Body of pancreas (tissue), 4 donors: ENCODE results near the gene ESPN. TPM values are rescaled to one million over a fixed set of nuclear protein-coding genes. Genes with fewer than 3 reads are reported as not detected.

Experiments
- ATAC-seq: fragments of 150-250 bp; one replicate; pipeline ENCODE4 v1.9.1; 2016
- DNase-seq, 4 donors: peaks; one replicate each; pipeline ENCODE4 v3.0.0-alpha.2; 2019
- H3K27ac ChIP-seq, 4 donors: fragments of 200-600 bp; sonication (generic); 1 replicate in 3 of 4; 2 replicates in 1 of 4; pipeline versions ENCODE4 v1.5.1 to v1.6.1; 2016 to 2019; ENCODE audit warnings: mild to moderate bottlenecking in 1 of 4, mixed read lengths in 1 of 4, moderate library complexity in 1 of 4
- H3K27me3 ChIP-seq, 2 donors: fragments of 200-600 bp; sonication (generic); one replicate each; pipeline ENCODE4 v1.6.0; 2016; ENCODE audit warnings: mild to moderate bottlenecking in 1 of 2
- H3K36me3 ChIP-seq, 2 donors: fragments of 200-600 bp; sonication (generic); replicated peaks in 1 of 2; 2 replicates each; pipeline ENCODE4 v1.5.1; 2016; ENCODE audit warnings: low read depth in 2 of 2; ENCODE audit not compliant: insufficient read depth in 1 of 2
- H3K4me1 ChIP-seq: fragments of 200-600 bp; sonication (generic); one replicate; pipeline ENCODE4 v1.6.0; 2016
- H3K4me3 ChIP-seq, 2 donors: fragments of 200-600 bp; sonication (generic); 1 replicate in 1 of 2; 2 replicates in 1 of 2; pipeline ENCODE4 v1.5.1; 2016 to 2019
- H3K9me3 ChIP-seq, 3 donors: fragments of 200-600 bp; sonication (generic); 1 replicate in 2 of 3; 2 replicates in 1 of 3; pipeline ENCODE4 v1.5.1; 2016
- CTCF ChIP-seq, 7 experiments: fragments of 450-650 bp in 4 of 7; fragments of 200-600 bp in 3 of 7; sonication (generic) in 3 of 7; IDR thresholded peaks; one replicate each; pipeline ENCODE4 v1.5.1; 2016 to 2019; ENCODE audit warnings: antibody characterized with exemption in 7 of 7
- POLR2A ChIP-seq, 3 donors: fragments of 450-650 bp; IDR thresholded peaks; one replicate each; pipeline ENCODE4 v1.6.1; 2016; ENCODE audit warnings: antibody characterized with exemption in 3 of 3, mild to moderate bottlenecking in 2 of 3
- WGBS, 2 donors: methylation state at CpG; one replicate each; pipeline ENCODE4 v1.1.5; 2017; 5-methylcytosine and 5-hydroxymethylcytosine counted together
- intact Hi-C: fragments of 100-400 bp; cut with DNase I; formaldehyde crosslinking; loops from one replicate; pipeline ENCODE4 v1.15.1; 2023
- microRNA-seq, 2 donors: library from miRNA; unstranded; fragments of <30 nt; microRNA quantifications; one replicate each; pipeline ENCODE4, GENCODE V29; 2016; ENCODE audit warnings: borderline number of aligned reads in 2 of 2, borderline replicate concordance in 2 of 2
- small RNA-seq: library from RNA; depleted of rRNA; stranded (forward); fragments of <200 nt; gene quantifications from one replicate; pipeline ENCODE3, GENCODE V24; 2016
- total RNA-seq, 2 donors: library from RNA; depleted of rRNA; stranded (reverse); fragments of >200 nt; gene quantifications; one replicate each; pipeline ENCODE4 v1.1.0, GENCODE V29; 2016

The ESPN gene
- total RNA-seq, 2 donors from 2014 or later, result 0.26 to 4.0 TPM

GRCh38 chr1:6509919-6510291, 85.3 kb downstream of the ESPN start:
- WGBS, 2 donors, result 76 to 83% methylated on average over 1 to 9 of the region's 10 CpGs
- TF ChIP-seq CTCF (IDR thresholded peaks at IDR 0.05) (no peak), POLR2A (IDR thresholded peaks at IDR 0.05) (no peak)
- no peak for ATAC-seq
- Histone ChIP-seq H3K9me3 (no peaks in the 10 kb centered on the region), H3K36me3 (no peaks in the 10 kb centered on the region), H3K4me3 (no peak overlapping the region), H3K27ac (no peak overlapping the region), H3K27me3 (no peaks in the 10 kb centered on the region), H3K4me1 (no peaks in the 10 kb centered on the region)
- DNase-seq, result no peak
- intact Hi-C loops, result no loop called here

- intact Hi-C loops, result no loop called here
- no peaks in the 10 kb centered on the region for H3K36me3 ChIP-seq
- no peak for TF ChIP-seq POLR2A (IDR thresholded peaks at IDR 0.05)
- TF ChIP-seq CTCF (IDR thresholded peaks at IDR 0.05), result no peak
- 65 to 97% methylated on average over 4 to 6 of the region's 6 CpGs for WGBS, 2 donors
- H3K27ac ChIP-seq, result no peak overlapping the region
- no peaks in the 10 kb centered on the region for H3K4me1 ChIP-seq
- no peaks in the 10 kb centered on the region for H3K9me3 ChIP-seq
- no peak overlapping the region for H3K4me3 ChIP-seq
- H3K27me3 ChIP-seq, result no peaks in the 10 kb centered on the region
- DNase-seq, result no peak
- no peak for ATAC-seq
Measured at GRCh38 chr1:6510493-6510892, 85.9 kb downstream of the ESPN start.

Small RNA genes within 50 kb of the gene (microRNA-seq; reads per million reads assigned to microRNA genes)
- 0 reads per million in 2 donors for gene MIR4252

Small RNA genes within 50 kb of the gene (small RNA-seq; reads per million reads assigned to genes)
- gene MIR4252, result not detected

Other genes starting within 250 kb of the ESPN start
- gene CHD5, start 244.5 kb upstream of the ESPN start, total RNA-seq, result 1 to 10 TPM in 1 of 2 donors, under 1 TPM in 1; under 0.01 to 2.1 TPM
- 100 to 1,000 TPM; 112 to 148 TPM for gene RPL22, start 225.2 kb upstream of the ESPN start, total RNA-seq
- 10 to 100 TPM; 25.2 to 52.4 TPM for gene RNF207, start 218.7 kb upstream of the ESPN start, total RNA-seq
- 10 to 100 TPM; 26.4 to 26.7 TPM for gene ICMT, start 188.8 kb upstream of the ESPN start, total RNA-seq
- not detected for gene HES3, start 180.6 kb upstream of the ESPN start, total RNA-seq
- gene GPR153, start 163.7 kb upstream of the ESPN start, total RNA-seq, result 1 to 10 TPM; 2.3 to 4.9 TPM
- 10 to 100 TPM in 1 of 2 donors, 1 to 10 TPM in 1; 6.0 to 33.0 TPM for gene ACOT7, start 31.0 kb upstream of the ESPN start, total RNA-seq
- under 1 TPM in 1 of 2 donors, not detected in 1; 0.26 TPM for gene HES2, start 4.9 kb upstream of the ESPN start, total RNA-seq
- 10 to 100 TPM in 1 of 2 donors, 1 to 10 TPM in 1; 4.2 to 23.1 TPM for gene TNFRSF25, start 41.4 kb downstream of the ESPN start, total RNA-seq
- 1 to 10 TPM; 5.2 to 8.6 TPM for gene PLEKHG5, start 66.9 kb downstream of the ESPN start, total RNA-seq
- 10 to 100 TPM; 13.7 to 27.4 TPM for gene NOL9, start 129.7 kb downstream of the ESPN start, total RNA-seq
- gene TAS1R1, start 130.5 kb downstream of the ESPN start, total RNA-seq, result not detected
- 10 to 100 TPM; 17.4 to 37.6 TPM for gene ZBTB48, start 155.2 kb downstream of the ESPN start, total RNA-seq
- gene KLHL21, start 178.1 kb downstream of the ESPN start, total RNA-seq, result 10 to 100 TPM; 38.4 to 60.0 TPM
- gene PHF13, start 189.0 kb downstream of the ESPN start, total RNA-seq, result 1 to 10 TPM; 6.2 to 9.6 TPM
- gene THAP3, start 200.1 kb downstream of the ESPN start, total RNA-seq, result 10 to 100 TPM; 11.9 to 18.9 TPM